Caco-2 (cell line): ENCODE results near the gene FAM98B. TPM values are rescaled to one million over a fixed set of nuclear protein-coding genes. Genes with fewer than 3 reads are reported as not detected.

Source experiments
- BruUV-seq: library from RNA; stranded (reverse); fragments of 400-500 nt; replicated peaks from 2 replicates; lab custom pipeline; 2021; lab: Mats Ljungman, UMichigan
- CTCF ChIA-PET: fragments of 300-600 bp; sonication (Branson Sonifier 250); formaldehyde crosslinking; loops from one replicate; lab custom pipeline; 2022; ENCODE audit warnings: antibody characterized with exemption; lab: Charles Lee
- POLR2A ChIA-PET: fragments of 300-600 bp; sonication (Branson Sonifier 250); formaldehyde crosslinking; loops from one replicate; lab custom pipeline; 2022; ENCODE audit warnings: antibody characterized with exemption; lab: Charles Lee
- DNase-seq, 2 experiments: peaks; one replicate each; pipeline versions ENCODE4 v3.0.0 to v3.0.0-alpha.2; 2020 to 2022
- H3K27me3 ChIP-seq: replicated peaks from 2 replicates; pipeline ENCODE4 v1.6.0; 2011; ENCODE audit warnings: low read length; ENCODE audit not compliant: control insufficient read depth, insufficient read depth
- H3K36me3 ChIP-seq: 2 replicates; pipeline ENCODE4 v1.5.1; 2011; ENCODE audit warnings: low read length; ENCODE audit not compliant: control insufficient read depth, insufficient read depth
- H3K4me1 ChIP-seq: fragments of 250-450 bp; sonication (Bioruptor Pico); 2 replicates; pipeline ENCODE4 v1.5.1; 2020; ENCODE audit warnings: mild to moderate bottlenecking
- H3K4me3 ChIP-seq: 2 replicates; pipeline ENCODE4 v1.5.1; 2011; ENCODE audit warnings: low read depth, mild to moderate bottlenecking, control low read depth, low read length
- H3K9me3 ChIP-seq: fragments of 250-450 bp; sonication (Bioruptor Pico); 2 replicates; pipeline ENCODE4 v1.5.1; 2020; ENCODE audit warnings: mild to moderate bottlenecking, moderate library complexity
- H3K27ac Mint-ChIP-seq: one replicate; pipeline ENCODE4 v1.8.0; 2022; ENCODE audit warnings: mixed read lengths; ENCODE audit not compliant: unreplicated experiment
- H3K27me3 Mint-ChIP-seq: one replicate; pipeline ENCODE4 v1.8.0; 2022; ENCODE audit warnings: mixed read lengths; ENCODE audit not compliant: insufficient read depth, unreplicated experiment
- H3K36me3 Mint-ChIP-seq: one replicate; pipeline ENCODE4 v1.8.0; 2022; ENCODE audit warnings: mild to moderate bottlenecking, mixed read lengths; ENCODE audit not compliant: insufficient read depth, unreplicated experiment
- H3K4me1 Mint-ChIP-seq: one replicate; pipeline ENCODE4 v1.8.0; 2022; ENCODE audit warnings: low read depth, mixed read lengths; ENCODE audit not compliant: unreplicated experiment
- H3K4me3 Mint-ChIP-seq: one replicate; pipeline ENCODE4 v1.8.0; 2022; ENCODE audit warnings: mild to moderate bottlenecking, moderate library complexity, mixed read lengths; ENCODE audit not compliant: unreplicated experiment
- H3K9me3 Mint-ChIP-seq: one replicate; pipeline ENCODE4 v1.8.0; 2022; ENCODE audit warnings: mixed read lengths; ENCODE audit not compliant: unreplicated experiment
- intact Hi-C: fragments of 100-400 bp; cut with micrococcal nuclease; formaldehyde crosslinking; loops from one replicate; pipeline ENCODE4 v1.10.0; 2022; ENCODE audit not compliant: unreplicated experiment
- total RNA-seq: library from RNA; stranded (reverse); gene quantifications from 2 replicates; pipeline ENCODE4 v1.2.3, GENCODE V29; 2022
- TF ChIP-seq, protein P1 (sequence below), 2 experiments: fragments of 200-600 bp in 1 of 2; IDR thresholded peaks; 1 replicate in 1 of 2; 2 replicates in 1 of 2; pipeline versions ENCODE4 v1.5.1 to v1.8.0; 2011 to 2022; ENCODE audit warnings: antibody characterized with exemption in 1 of 2, control low read depth in 1 of 2, inconsistent platforms in 1 of 2, low read depth in 1 of 2, low read length in 1 of 2, mild to moderate bottlenecking in 1 of 2, moderate library complexity in 1 of 2; ENCODE audit not compliant: insufficient read depth in 1 of 2, severe bottlenecking in 1 of 2, unreplicated experiment in 1 of 2

Gene FAM98B
- total RNA-seq, 1 experiment from 2014 or later, result 47.2 TPM

DNA sequence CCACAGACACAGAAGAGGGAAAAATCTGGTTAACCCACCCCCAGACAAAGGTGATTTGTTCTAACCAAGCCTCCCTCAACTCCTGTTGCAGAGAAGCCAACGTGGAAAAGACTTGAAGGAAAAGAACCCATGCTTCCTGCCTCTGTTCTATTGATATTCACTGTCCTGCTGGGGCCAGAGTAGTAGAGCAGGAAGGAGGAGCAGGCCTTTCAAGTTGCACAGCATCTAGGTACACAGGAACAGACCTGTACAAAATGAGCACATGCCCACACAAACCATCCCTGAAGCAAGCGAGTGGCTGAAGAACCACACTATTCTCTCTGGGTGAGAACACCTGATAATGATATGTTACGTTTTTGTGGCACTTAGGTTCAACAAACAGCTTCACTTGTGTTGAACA, 80.8 kb downstream of the FAM98B start:
- no peak overlapping the region for H3K4me3 ChIP-seq
- no peaks in the 10 kb centered on the region for H3K4me1 ChIP-seq
- no peaks in the 10 kb centered on the region for H3K36me3 ChIP-seq
- DNase-seq, result no peak
- ChIA-PET POLR2A (no interaction called here), CTCF (no interaction called here)
- intact Hi-C loops, result no loop called here
- H3K27me3 Mint-ChIP-seq, result no peaks in the 10 kb centered on the region
- no peaks in the 10 kb centered on the region for H3K9me3 Mint-ChIP-seq
- no peaks in the 10 kb centered on the region for H3K36me3 Mint-ChIP-seq
- no peaks in the 10 kb centered on the region for H3K4me1 Mint-ChIP-seq
- no peak overlapping the region for H3K27ac Mint-ChIP-seq
- H3K27me3 ChIP-seq, result no peaks in the 10 kb centered on the region
- BruUV-seq, result no TSS peak
- H3K9me3 ChIP-seq, result no peaks in the 10 kb centered on the region
- TF ChIP-seq, protein P1, sequence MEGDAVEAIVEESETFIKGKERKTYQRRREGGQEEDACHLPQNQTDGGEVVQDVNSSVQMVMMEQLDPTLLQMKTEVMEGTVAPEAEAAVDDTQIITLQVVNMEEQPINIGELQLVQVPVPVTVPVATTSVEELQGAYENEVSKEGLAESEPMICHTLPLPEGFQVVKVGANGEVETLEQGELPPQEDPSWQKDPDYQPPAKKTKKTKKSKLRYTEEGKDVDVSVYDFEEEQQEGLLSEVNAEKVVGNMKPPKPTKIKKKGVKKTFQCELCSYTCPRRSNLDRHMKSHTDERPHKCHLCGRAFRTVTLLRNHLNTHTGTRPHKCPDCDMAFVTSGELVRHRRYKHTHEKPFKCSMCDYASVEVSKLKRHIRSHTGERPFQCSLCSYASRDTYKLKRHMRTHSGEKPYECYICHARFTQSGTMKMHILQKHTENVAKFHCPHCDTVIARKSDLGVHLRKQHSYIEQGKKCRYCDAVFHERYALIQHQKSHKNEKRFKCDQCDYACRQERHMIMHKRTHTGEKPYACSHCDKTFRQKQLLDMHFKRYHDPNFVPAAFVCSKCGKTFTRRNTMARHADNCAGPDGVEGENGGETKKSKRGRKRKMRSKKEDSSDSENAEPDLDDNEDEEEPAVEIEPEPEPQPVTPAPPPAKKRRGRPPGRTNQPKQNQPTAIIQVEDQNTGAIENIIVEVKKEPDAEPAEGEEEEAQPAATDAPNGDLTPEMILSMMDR (IDR thresholded peaks at IDR 0.05; ENCODE audit: insufficient read depth in 1 of 2, low read depth in 1 of 2, low read length in 1 of 2, severe bottlenecking in 1 of 2, unreplicated experiment in 1 of 2), result no peak
- no peak overlapping the region for H3K4me3 Mint-ChIP-seq

DNA sequence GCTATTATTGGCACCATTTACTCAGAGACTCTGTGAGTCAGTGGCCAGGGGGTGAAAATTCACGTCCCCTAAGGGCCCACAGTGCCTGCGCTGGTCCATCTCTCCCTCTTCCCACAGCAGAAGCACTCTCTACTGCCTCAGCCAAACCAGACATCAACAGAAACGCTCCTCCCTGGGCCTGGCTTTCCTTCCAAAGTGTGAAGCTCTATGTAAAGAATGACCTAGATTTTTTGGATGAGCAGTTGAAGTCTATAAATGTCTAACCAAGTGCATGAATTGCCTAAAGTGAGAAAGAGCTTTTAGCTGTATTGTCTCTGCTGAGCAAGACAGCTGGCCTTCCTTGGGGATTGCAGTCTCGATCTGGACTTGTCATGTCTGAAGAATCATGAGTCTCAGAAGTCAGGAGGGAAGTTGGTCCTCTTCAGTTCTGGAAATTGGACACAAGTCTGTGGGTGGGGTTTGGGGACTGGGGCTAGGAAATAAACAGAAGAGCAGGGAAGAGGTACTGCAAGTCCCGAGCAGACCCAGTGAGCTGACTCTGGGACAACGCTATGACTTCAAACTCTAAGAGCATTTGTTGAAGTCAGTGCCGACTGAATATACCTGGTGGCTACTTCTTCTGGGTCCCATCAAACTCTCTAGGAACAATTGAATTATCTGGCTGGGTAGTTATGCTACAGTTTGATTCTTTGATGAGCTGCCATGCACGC, 81.7 kb downstream of the FAM98B start:
- H3K4me3 Mint-ChIP-seq, result no peak overlapping the region
- no peaks in the 10 kb centered on the region for H3K4me1 ChIP-seq
- DNase-seq, result no peak
- H3K27me3 ChIP-seq, result no peaks in the 10 kb centered on the region
- CTCF ChIA-PET, result no interaction called here
- H3K36me3 Mint-ChIP-seq, result no peaks in the 10 kb centered on the region
- BruUV-seq, result no TSS peak
- H3K27ac Mint-ChIP-seq, result no peak overlapping the region
- no peaks in the 10 kb centered on the region for H3K27me3 Mint-ChIP-seq
- TF ChIP-seq, protein P1 (IDR thresholded peaks at IDR 0.05; ENCODE audit: insufficient read depth in 1 of 2, low read depth in 1 of 2, low read length in 1 of 2, severe bottlenecking in 1 of 2, unreplicated experiment in 1 of 2), result no peak
- POLR2A ChIA-PET, result interaction anchor here (0.7 kb wide), 1 partner anchor 77 kb away, joined by 3 read pairs; no protein-coding TSS in a partner anchor
- H3K4me3 ChIP-seq, result no peak overlapping the region
- intact Hi-C loops, result no loop called here
- H3K4me1 Mint-ChIP-seq, result no peaks in the 10 kb centered on the region
- H3K36me3 ChIP-seq, result no peaks in the 10 kb centered on the region
- no peaks in the 10 kb centered on the region for H3K9me3 ChIP-seq
- H3K9me3 Mint-ChIP-seq, result no peaks in the 10 kb centered on the region

DNA sequence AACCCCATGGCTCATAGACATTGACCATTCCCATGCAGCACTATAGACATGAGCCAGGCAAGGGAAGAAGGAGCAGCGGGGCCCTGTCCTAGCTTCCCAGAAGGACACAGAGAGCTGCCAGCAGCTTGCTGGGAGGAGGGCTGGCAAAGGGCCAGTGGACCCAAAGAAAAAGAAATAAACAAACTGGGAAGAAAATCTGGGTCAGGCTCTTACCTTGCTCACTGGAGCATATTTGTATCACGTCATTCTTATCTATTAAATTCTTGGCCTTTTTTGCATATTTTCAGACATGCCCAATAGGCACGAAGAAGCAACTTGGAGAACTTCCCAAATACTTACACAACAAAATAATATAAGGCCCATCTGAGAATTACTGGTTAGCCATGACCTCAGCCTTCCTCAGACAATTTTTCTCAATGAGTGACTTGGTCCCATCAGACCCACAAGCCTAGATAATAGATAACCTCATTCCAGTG, 82.3 kb downstream of the FAM98B start:
- H3K27me3 ChIP-seq, result no peaks in the 10 kb centered on the region
- BruUV-seq, result no TSS peak
- Mint-ChIP-seq H3K9me3 (no peaks in the 10 kb centered on the region), H3K36me3 (no peaks in the 10 kb centered on the region), H3K27me3 (no peaks in the 10 kb centered on the region), H3K27ac (no peak overlapping the region), H3K4me3 (no peak overlapping the region), H3K4me1 (no peaks in the 10 kb centered on the region)
- H3K36me3 ChIP-seq, result no peaks in the 10 kb centered on the region
- ChIA-PET CTCF (no interaction called here), POLR2A (interaction anchor here (0.7 kb wide), 1 partner anchor 78 kb away, joined by 3 read pairs; no protein-coding TSS in a partner anchor)
- no peaks in the 10 kb centered on the region for H3K4me1 ChIP-seq
- intact Hi-C loops, result no loop called here
- H3K9me3 ChIP-seq, result no peaks in the 10 kb centered on the region
- H3K4me3 ChIP-seq, result no peak overlapping the region
- DNase-seq, result no peak
- TF ChIP-seq, protein P1 (IDR thresholded peaks at IDR 0.05; ENCODE audit: insufficient read depth in 1 of 2, low read depth in 1 of 2, low read length in 1 of 2, severe bottlenecking in 1 of 2, unreplicated experiment in 1 of 2), result no peak

Other genes starting within 250 kb of the FAM98B start
- gene SPRED1, start 201.3 kb upstream of the FAM98B start, total RNA-seq, result 10.4 and 12.4 TPM in 2 replicates
- gene RASGRP1, start 110.7 kb downstream of the FAM98B start, total RNA-seq, result 6.0 and 7.3 TPM in 2 replicates